ENCODE measurements around the gene KIF20B. TPM values are rescaled to one million over a fixed set of nuclear protein-coding genes. Genes with fewer than 3 reads are reported as not detected.

The KIF20B gene
- total and polyA plus RNA-seq, 2 of the 8 experiments (the other 6 are each of a cell fraction or from before 2014, with no cell fraction given) = 4.5 to 72.0 TPM

DNA sequence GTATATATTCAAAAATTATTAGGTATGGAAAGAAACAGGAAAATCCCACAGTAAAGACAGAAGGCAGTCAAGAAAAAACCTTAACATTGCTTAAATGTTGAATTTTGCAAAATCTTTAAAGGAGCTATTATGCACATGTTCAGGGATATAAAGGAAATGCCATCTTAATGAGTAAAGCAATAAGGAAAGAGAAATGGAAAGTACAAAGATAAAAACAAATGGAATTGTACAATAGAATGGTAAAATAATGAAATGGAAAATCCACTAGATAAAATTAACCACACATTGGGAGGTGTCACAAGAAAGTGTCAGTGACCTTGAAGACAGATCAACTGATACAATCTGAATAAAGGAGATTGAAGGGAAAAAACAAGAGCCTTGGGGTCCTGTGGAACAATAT, 82.0 kb downstream of the KIF20B start:
- no peak overlapping the region for H4K91ac ChIP-seq (replicated peaks; ENCODE audit: insufficient read length, low read length)
- H2AK5ac ChIP-seq (ENCODE audit: low read depth, low read length) = no peak overlapping the region
- H3K14ac ChIP-seq (ENCODE audit: insufficient read length) = no peak overlapping the region
- peaks cover 0 to 7% (median 1%) of the 10 kb centered on the region in 4 experiments; a peak in 4 of 8 replicates for H3K36me3 ChIP-seq (ENCODE audit: control insufficient read depth in 2 of 4, insufficient read depth in 4 of 4, low read length in 3 of 4)
- no peaks in the 10 kb centered on the region for H4K20me1 ChIP-seq (replicated peaks in 1 of 2; ENCODE audit: control insufficient read depth in 1 of 2, insufficient read depth in 2 of 2, low read length in 2 of 2)
- H2BK20ac ChIP-seq (ENCODE audit: low read length) = no peak overlapping the region
- no peak overlapping the region for H3K23ac ChIP-seq (ENCODE audit: insufficient read length)
- H2BK12ac ChIP-seq (ENCODE audit: low read depth, low read length) = no peak overlapping the region
- no peak overlapping the region for H3K56ac ChIP-seq (replicated peaks; ENCODE audit: insufficient read length, low read depth, low read length)
- H4K5ac ChIP-seq (ENCODE audit: insufficient read length, low read depth, low read length) = no peak overlapping the region
- no peak overlapping the region for H3K4ac ChIP-seq (replicated peaks; ENCODE audit: insufficient read length, low read depth, low read length)
- DNase-seq (ENCODE audit: low read depth in 1 of 2, low spot score in 2 of 2) = no peak
- H3K27ac ChIP-seq (ENCODE audit: low read depth, low read length) = no peak overlapping the region
- no peak overlapping the region for H2BK120ac ChIP-seq (replicated peaks; ENCODE audit: low read depth, low read length)
- H2BK5ac ChIP-seq (ENCODE audit: low read depth, low read length) = no peak overlapping the region
- no peak overlapping the region for H3K9ac ChIP-seq (replicated peaks in 1 of 4; ENCODE audit: extremely low read depth in 1 of 4, low read depth in 3 of 4, low read length in 3 of 4)
- H3K4me1 ChIP-seq (replicated peaks in 1 of 4; ENCODE audit: control insufficient read depth in 3 of 4, insufficient read depth in 4 of 4, low read length in 3 of 4) = no peaks in the 10 kb centered on the region; a peak in 1 of 7 replicates
- no peak overlapping the region for H4K8ac ChIP-seq (ENCODE audit: extremely low read depth, insufficient read depth, low read length)
- no peak overlapping the region for H3K18ac ChIP-seq (ENCODE audit: extremely low read depth, low read length)
- H3K4me2 ChIP-seq (ENCODE audit: insufficient read depth in 1 of 2, low read depth in 2 of 2, low read length in 2 of 2) = no peak overlapping the region
- FAIRE-seq = no peak
- ChIA-PET POLR2A (ENCODE audit: partially characterized antibody) (interaction anchor here (0.7 to 1.4 kb wide), 2 partner anchors 580 to 1088 kb away, joined by 3 read pairs; partner anchors contain the start of gene RPP30), CTCF (ENCODE audit: partially characterized antibody) (interaction anchor here (0.7 to 1.7 kb wide), 5 partner anchors 10 to 1078 kb away, joined by 3 to 6 read pairs (median 3); no protein-coding TSS in a partner anchor)
- no peaks in the 10 kb centered on the region for H3K27me3 ChIP-seq (replicated peaks in 1 of 4; ENCODE audit: control insufficient read depth in 3 of 4, extremely low read depth in 1 of 4, insufficient read depth in 3 of 4, low read length in 3 of 4)
- H3K9me3 ChIP-seq (ENCODE audit: insufficient read depth in 2 of 2, low read depth in 1 of 2, low read length in 1 of 2) = no peaks in the 10 kb centered on the region
- H3K79me2 ChIP-seq (ENCODE audit: control insufficient read depth in 1 of 2, insufficient read depth in 2 of 2, low read length in 2 of 2) = no peaks in the 10 kb centered on the region
- no peaks in the 10 kb centered on the region for H3K79me1 ChIP-seq (ENCODE audit: low read depth, low read length)
- no peak overlapping the region for H2BK15ac ChIP-seq (ENCODE audit: low read length)
- no peak overlapping the region for H2AFZ ChIP-seq (ENCODE audit: low read length)
- H3K23me2 ChIP-seq (ENCODE audit: low read depth, low read length) = no peaks in the 10 kb centered on the region
- H3K4me3 ChIP-seq (ENCODE audit: extremely low read depth in 1 of 4, insufficient read depth in 2 of 4, low read depth in 3 of 4, low read length in 4 of 4) = no peak overlapping the region
- TF ChIP-seq CBX5 (IDR thresholded peaks at IDR 0.05; ENCODE audit: low read depth, low read length) (no peak), HDAC6 (IDR thresholded peaks at IDR 0.05; ENCODE audit: low read depth, low read length) (no peak), RBBP5 (IDR thresholded peaks at IDR 0.05; ENCODE audit: borderline replicate concordance, low read depth, low read length) (no peak), E2F6 (IDR thresholded peaks at IDR 0.05) (no peak), SIRT6 (IDR thresholded peaks at IDR 0.05; ENCODE audit: low read length) (no peak), ASH2L (IDR thresholded peaks at IDR 0.05; ENCODE audit: low read length) (no peak), BCL11A (IDR thresholded peaks at IDR 0.05; ENCODE audit: low read depth in 2 of 2, low read length in 2 of 2) (no peak), SRF (IDR thresholded peaks at IDR 0.05; ENCODE audit: low read depth, low read length) (no peak), FOSL1 (IDR thresholded peaks at IDR 0.05; ENCODE audit: insufficient read depth, low read depth, low read length) (no peak), GABPA (IDR thresholded peaks at IDR 0.05; ENCODE audit: borderline replicate concordance, insufficient read depth, low read length) (no peak), HDAC2 (IDR thresholded peaks at IDR 0.05; ENCODE audit: borderline replicate concordance in 1 of 2, low read depth in 2 of 2, low read length in 2 of 2) (no peak), TCF12 (IDR thresholded peaks at IDR 0.05; ENCODE audit: low read depth, low read length) (no peak), POLR2AphosphoS5 (IDR thresholded peaks at IDR 0.05; ENCODE audit: low read depth, low read length) (no peak), EP300 (IDR thresholded peaks at IDR 0.05; ENCODE audit: borderline replicate concordance in 1 of 2, low read depth in 2 of 2, low read length in 2 of 2) (no peak), RFX5 (IDR thresholded peaks at IDR 0.05; ENCODE audit: borderline replicate concordance, low read depth, low read length) (no peak)
